ENCODE measurements around the gene COMMD1. TPM values are rescaled to one million over a fixed set of nuclear protein-coding genes. Genes with fewer than 3 reads are reported as not detected.

The COMMD1 gene
- total RNA-seq, 4 donors from 2014 or later: 8.5 to 80.7 (median 48.2) TPM

GRCh38 chr2:61967262-61967661 lies 61.8 kb downstream of the COMMD1 start:
- TF ChIP-seq POLR2A (IDR thresholded peaks at IDR 0.05) (no peak), CTCF (IDR thresholded peaks at IDR 0.05) (no peak)

GRCh38 chr2:61969376-61969775 lies 63.9 kb downstream of the COMMD1 start:
- no peaks in the 10 kb centered on the region for H3K36me3 ChIP-seq
- DNase-seq: no peak
- H3K4me1 ChIP-seq: no peaks in the 10 kb centered on the region
- no peak overlapping the region for H3K4me3 ChIP-seq
- no peak overlapping the region for H3K27ac ChIP-seq
- H3K27me3 ChIP-seq: no peaks in the 10 kb centered on the region
- TF ChIP-seq CTCF (IDR thresholded peaks at IDR 0.05): no peak
- no peak for TF ChIP-seq POLR2A (IDR thresholded peaks at IDR 0.05)
- no peaks in the 10 kb centered on the region for H3K9me3 ChIP-seq
- intact Hi-C loops (cut with DNase I; ENCODE audit: low total_unique reads): no loop called here

More at GRCh38 chr2:61967262-61967661, 61.8 kb downstream of the COMMD1 start:
- Histone ChIP-seq H3K27me3 (no peaks in the 10 kb centered on the region), H3K9me3 (no peaks in the 10 kb centered on the region), H3K27ac (peak overlapping the region; percentile 22 to 37), H3K36me3 (no peaks in the 10 kb centered on the region), H3K4me3 (no peak overlapping the region), H3K4me1 (no peaks in the 10 kb centered on the region)
- intact Hi-C loops (cut with DNase I; ENCODE audit: low total_unique reads): no loop called here
- DNase-seq: no peak

GRCh38 chr2:61970807-61971556 lies 65.5 kb downstream of the COMMD1 start:
- DNase-seq: no peak
- Histone ChIP-seq H3K4me3 (no peak overlapping the region), H3K27me3 (no peaks in the 10 kb centered on the region), H3K9me3 (no peaks in the 10 kb centered on the region), H3K4me1 (no peaks in the 10 kb centered on the region), H3K27ac (peak overlapping the region in 1 of 2 donors; percentile 25), H3K36me3 (no peaks in the 10 kb centered on the region)
- intact Hi-C loops (cut with DNase I; ENCODE audit: low total_unique reads): no loop called here
- TF ChIP-seq CTCF (IDR thresholded peaks at IDR 0.05): no peak
- no peak for TF ChIP-seq POLR2A (IDR thresholded peaks at IDR 0.05)

GRCh38 chr2:61978522-61978921 lies 73.0 kb downstream of the COMMD1 start:
- intact Hi-C loops (cut with DNase I; ENCODE audit: low total_unique reads): no loop called here
- no peak for TF ChIP-seq CTCF (IDR thresholded peaks at IDR 0.05)
- TF ChIP-seq POLR2A (IDR thresholded peaks at IDR 0.05): no peak
- Histone ChIP-seq H3K36me3 (no peaks in the 10 kb centered on the region), H3K9me3 (peaks cover 0 to 6% of the 10 kb centered on the region in 2 donors), H3K27me3 (no peaks in the 10 kb centered on the region), H3K4me3 (no peak overlapping the region), H3K4me1 (no peaks in the 10 kb centered on the region), H3K27ac (no peak overlapping the region)
- DNase-seq: no peak

- Histone ChIP-seq H3K27ac (no peak overlapping the region), H3K27me3 (no peaks in the 10 kb centered on the region), H3K36me3 (no peaks in the 10 kb centered on the region), H3K4me3 (no peak overlapping the region), H3K4me1 (no peaks in the 10 kb centered on the region), H3K9me3 (peaks cover 0 to 6% of the 10 kb centered on the region in 2 donors)
- DNase-seq: no peak
- intact Hi-C loops (cut with DNase I; ENCODE audit: low total_unique reads): no loop called here
- TF ChIP-seq POLR2A (IDR thresholded peaks at IDR 0.05) (no peak), CTCF (IDR thresholded peaks at IDR 0.05) (no peak)
Measured at GRCh38 chr2:61980758-61981157, 75.3 kb downstream of the COMMD1 start.

Data from uterus (tissue), 4 donors.